ENCODE measurements around the gene WDFY4.

- TF ChIP-seq CTCF (IDR thresholded peaks at IDR 0.05), result no peak
- TF ChIP-seq POLR2AphosphoS5 (IDR thresholded peaks at IDR 0.05; ENCODE audit: low read depth, low read length), result no peak
- no peak for TF ChIP-seq SIN3A (IDR thresholded peaks at IDR 0.05; ENCODE audit: borderline replicate concordance, insufficient read depth, low read depth, low read length)
These were observed 229.0 kb downstream of the WDFY4 start for GRCh38 chr10:48913674-48914073.
